ENCODE results near the gene MAP1B.

Gene MAP1B

DNA sequence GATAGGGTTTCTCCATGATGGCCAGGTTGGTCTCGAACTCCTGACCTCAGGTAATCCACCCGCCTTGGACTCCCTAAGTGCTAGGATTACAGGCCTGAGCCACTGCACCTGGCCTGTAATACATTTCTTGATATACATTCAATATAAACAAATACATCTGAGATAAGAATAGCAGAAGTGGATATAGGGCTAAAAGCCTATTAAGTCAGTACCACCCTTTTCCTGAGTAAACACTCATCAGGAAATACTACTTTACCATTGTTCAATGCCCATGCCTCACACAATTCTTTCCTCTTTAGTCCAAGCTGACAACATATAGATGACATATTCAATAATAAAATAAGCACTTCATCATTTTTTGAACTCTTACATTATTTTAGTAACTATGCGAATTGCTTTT, 148.0 kb downstream of the MAP1B start:
- DNase-seq (ENCODE audit: low read depth) = no peak
- TF ChIP-seq, protein P1, sequence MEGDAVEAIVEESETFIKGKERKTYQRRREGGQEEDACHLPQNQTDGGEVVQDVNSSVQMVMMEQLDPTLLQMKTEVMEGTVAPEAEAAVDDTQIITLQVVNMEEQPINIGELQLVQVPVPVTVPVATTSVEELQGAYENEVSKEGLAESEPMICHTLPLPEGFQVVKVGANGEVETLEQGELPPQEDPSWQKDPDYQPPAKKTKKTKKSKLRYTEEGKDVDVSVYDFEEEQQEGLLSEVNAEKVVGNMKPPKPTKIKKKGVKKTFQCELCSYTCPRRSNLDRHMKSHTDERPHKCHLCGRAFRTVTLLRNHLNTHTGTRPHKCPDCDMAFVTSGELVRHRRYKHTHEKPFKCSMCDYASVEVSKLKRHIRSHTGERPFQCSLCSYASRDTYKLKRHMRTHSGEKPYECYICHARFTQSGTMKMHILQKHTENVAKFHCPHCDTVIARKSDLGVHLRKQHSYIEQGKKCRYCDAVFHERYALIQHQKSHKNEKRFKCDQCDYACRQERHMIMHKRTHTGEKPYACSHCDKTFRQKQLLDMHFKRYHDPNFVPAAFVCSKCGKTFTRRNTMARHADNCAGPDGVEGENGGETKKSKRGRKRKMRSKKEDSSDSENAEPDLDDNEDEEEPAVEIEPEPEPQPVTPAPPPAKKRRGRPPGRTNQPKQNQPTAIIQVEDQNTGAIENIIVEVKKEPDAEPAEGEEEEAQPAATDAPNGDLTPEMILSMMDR (IDR thresholded peaks at IDR 0.05; ENCODE audit: control insufficient read depth, extremely low read depth, insufficient read depth) = no peak
- H3K4me3 ChIP-seq (ENCODE audit: low read depth, low read length) = no peak overlapping the region

- DNase-seq (ENCODE audit: low read depth) = no peak
- no peak overlapping the region for H3K4me3 ChIP-seq (ENCODE audit: low read depth, low read length)
- TF ChIP-seq, protein P1 (IDR thresholded peaks at IDR 0.05; ENCODE audit: control insufficient read depth, extremely low read depth, insufficient read depth) = no peak
These were observed 148.4 kb downstream of the MAP1B start for GRCh38 chr5:72255670-72256069.

- no peak for DNase-seq (ENCODE audit: low read depth)
- no peak overlapping the region for H3K4me3 ChIP-seq (ENCODE audit: low read depth, low read length)
- TF ChIP-seq, protein P1 (IDR thresholded peaks at IDR 0.05; ENCODE audit: control insufficient read depth, extremely low read depth, insufficient read depth) = no peak
These were observed 149.3 kb downstream of the MAP1B start for GRCh38 chr5:72256536-72256935.
